Sigmoid colon (tissue), 7 donors: ENCODE results near the gene PROX2. TPM values are rescaled to one million over a fixed set of nuclear protein-coding genes. Genes with fewer than 3 reads are reported as not detected.

Source experiments
- DNase-seq: peaks from one replicate; pipeline ENCODE4 v3.0.0-alpha.2; 2019
- H3K27ac ChIP-seq, 4 donors: fragments of 200-600 bp; sonication (generic); one replicate each; pipeline ENCODE4 v1.5.1; 2016 to 2019; ENCODE audit warnings: mild to moderate bottlenecking in 1 of 4
- H3K27me3 ChIP-seq, 3 donors: fragments of 200-600 bp; sonication (generic); one replicate each; pipeline ENCODE4 v1.5.1; 2019; ENCODE audit warnings: mild to moderate bottlenecking in 1 of 3
- H3K36me3 ChIP-seq, 4 donors: fragments of 200-600 bp; sonication (generic); one replicate each; pipeline ENCODE4 v1.5.1; 2016 to 2019
- H3K4me1 ChIP-seq, 4 donors: fragments of 200-600 bp; sonication (generic); one replicate each; pipeline ENCODE4 v1.5.1; 2017 to 2019
- H3K4me3 ChIP-seq, 4 donors: fragments of 200-600 bp; sonication (generic); one replicate each; pipeline ENCODE4 v1.5.1; 2017 to 2019; ENCODE audit warnings: mild to moderate bottlenecking in 2 of 4, moderate library complexity in 1 of 4
- H3K9me3 ChIP-seq, 4 donors: fragments of 200-600 bp in 3 of 4; sonication (generic) in 3 of 4; one replicate each; pipeline versions ENCODE4 v1.5.1 to v1.6.1; 2013 to 2019
- EP300 ChIP-seq, 4 donors: sonication (generic); formaldehyde crosslinking; IDR thresholded peaks; one replicate each; pipeline ENCODE4 v1.6.1; 2017; ENCODE audit warnings: antibody characterized with exemption in 4 of 4
- POLR2A ChIP-seq, 2 donors: fragments of 450-650 bp; IDR thresholded peaks; one replicate each; pipeline ENCODE4 v1.6.1; 2016; ENCODE audit warnings: antibody characterized with exemption in 2 of 2, mild to moderate bottlenecking in 2 of 2, moderate library complexity in 2 of 2
- POLR2AphosphoS5 ChIP-seq, 4 donors: sonication (generic); formaldehyde crosslinking; IDR thresholded peaks; one replicate each; pipeline ENCODE4 v1.6.1; 2017; ENCODE audit warnings: antibody characterized with exemption in 4 of 4
- WGBS, 2 donors: extraction: QIAGEN DNeasy Blood & Tissue Kit; methylation state at CpG; one replicate each; pipeline ENCODE4 v1.1.7; 2013; 5-methylcytosine and 5-hydroxymethylcytosine counted together
- intact Hi-C: fragments of 100-400 bp; cut with DNase I; formaldehyde crosslinking; loops from one replicate; pipeline ENCODE4 v1.15.1; 2023
- polyA plus RNA-seq, 3 donors: library from polyadenylated mRNA; stranded (reverse); fragments of 200-250 nt; gene quantifications; one replicate each; pipeline ENCODE4 v1.2.3, GENCODE V29; 2013
- total RNA-seq, 4 donors: library from RNA; depleted of rRNA; stranded (reverse); fragments of >200 nt; gene quantifications; one replicate each; pipeline ENCODE4 v1.1.0, GENCODE V29; 2016
- TF ChIP-seq, protein P1 (sequence below), 4 experiments: fragments of 450-650 bp in 3 of 4; fragments of 200-600 bp in 1 of 4; IDR thresholded peaks; one replicate each; pipeline ENCODE4 v1.5.1; 2016 to 2019; ENCODE audit warnings: antibody characterized with exemption in 4 of 4, mild to moderate bottlenecking in 3 of 4, moderate library complexity in 2 of 4
- donor health status: healthy with polysubstance abuse.
- donor health status: Bipolar disorder and iron deficiency.
- donor health status: healthy.

PROX2 gene
- total and polyA plus RNA-seq, 7 donors: 0.01 to 0.16 TPM; not detected in 5

- Histone ChIP-seq H3K27ac (no peak overlapping the region), H3K4me3 (no peak overlapping the region), H3K27me3 (no peaks in the 10 kb centered on the region), H3K9me3 (no peaks in the 10 kb centered on the region), H3K36me3 (peaks cover 30 to 69% (median 55%) of the 10 kb centered on the region in 4 donors), H3K4me1 (peaks cover 0 to 36% (median 33%) of the 10 kb centered on the region in 4 donors)
- DNase-seq: no peak
- intact Hi-C loops: no loop called here
- 96 to 97% methylated on average over 6 of the region's 6 CpGs for WGBS, 2 donors
- no peak for TF ChIP-seq EP300 (IDR thresholded peaks at IDR 0.05)
- no peak for TF ChIP-seq POLR2A (IDR thresholded peaks at IDR 0.05)
- TF ChIP-seq, protein P1, sequence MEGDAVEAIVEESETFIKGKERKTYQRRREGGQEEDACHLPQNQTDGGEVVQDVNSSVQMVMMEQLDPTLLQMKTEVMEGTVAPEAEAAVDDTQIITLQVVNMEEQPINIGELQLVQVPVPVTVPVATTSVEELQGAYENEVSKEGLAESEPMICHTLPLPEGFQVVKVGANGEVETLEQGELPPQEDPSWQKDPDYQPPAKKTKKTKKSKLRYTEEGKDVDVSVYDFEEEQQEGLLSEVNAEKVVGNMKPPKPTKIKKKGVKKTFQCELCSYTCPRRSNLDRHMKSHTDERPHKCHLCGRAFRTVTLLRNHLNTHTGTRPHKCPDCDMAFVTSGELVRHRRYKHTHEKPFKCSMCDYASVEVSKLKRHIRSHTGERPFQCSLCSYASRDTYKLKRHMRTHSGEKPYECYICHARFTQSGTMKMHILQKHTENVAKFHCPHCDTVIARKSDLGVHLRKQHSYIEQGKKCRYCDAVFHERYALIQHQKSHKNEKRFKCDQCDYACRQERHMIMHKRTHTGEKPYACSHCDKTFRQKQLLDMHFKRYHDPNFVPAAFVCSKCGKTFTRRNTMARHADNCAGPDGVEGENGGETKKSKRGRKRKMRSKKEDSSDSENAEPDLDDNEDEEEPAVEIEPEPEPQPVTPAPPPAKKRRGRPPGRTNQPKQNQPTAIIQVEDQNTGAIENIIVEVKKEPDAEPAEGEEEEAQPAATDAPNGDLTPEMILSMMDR (IDR thresholded peaks at IDR 0.05): no peak
- TF ChIP-seq POLR2AphosphoS5 (IDR thresholded peaks at IDR 0.05): no peak
Measured at GRCh38 chr14:74890262-74890661, 14.3 kb upstream of the PROX2 start.

DNA sequence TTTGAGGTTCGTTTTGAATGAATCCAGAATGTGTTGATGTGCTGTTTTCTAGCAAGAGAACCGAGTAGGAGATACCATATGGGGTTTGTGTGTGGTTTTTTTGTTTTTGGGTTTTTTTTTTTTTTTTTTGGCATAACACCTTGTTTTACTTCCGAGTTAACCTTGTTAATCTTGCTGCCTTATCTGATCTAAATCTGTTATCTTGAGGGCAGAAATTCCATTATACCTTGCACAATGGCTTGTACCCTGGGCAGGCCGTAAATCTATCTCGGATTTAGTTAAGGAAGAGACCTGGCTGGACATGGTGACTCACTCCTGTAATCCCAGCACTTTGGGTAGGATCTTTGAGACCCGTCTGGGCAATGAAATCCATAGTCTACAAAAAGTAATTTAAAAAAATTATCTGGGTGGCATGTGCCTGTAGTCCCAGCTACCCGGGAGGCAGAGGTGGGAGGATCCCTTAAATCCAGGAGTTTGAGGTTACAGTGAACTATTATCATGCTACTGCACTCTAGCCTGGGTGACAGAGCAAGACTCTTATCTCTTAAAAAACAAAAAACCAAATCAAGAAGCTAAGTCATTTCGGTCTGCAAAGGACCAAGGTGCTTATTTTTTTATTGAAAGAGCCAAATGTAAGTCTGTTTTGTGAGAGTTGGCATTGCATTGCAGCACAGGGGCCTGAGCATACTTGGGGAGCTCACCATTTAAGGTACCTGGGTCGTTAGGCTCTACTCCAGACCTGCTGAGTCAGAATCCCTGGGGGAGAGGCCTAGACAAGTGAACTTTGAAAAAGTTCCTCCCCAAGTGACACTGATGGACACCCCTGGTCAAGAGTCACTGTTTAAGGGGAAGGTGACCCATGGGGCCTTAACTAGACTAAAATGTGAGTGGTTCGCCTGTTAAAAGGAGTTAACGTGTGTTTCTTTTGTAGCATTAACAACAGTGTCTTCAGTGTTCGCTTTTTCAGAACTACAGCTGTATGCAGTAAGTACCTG is 12.5 kb upstream of the PROX2 start:
- no peak for DNase-seq
- Histone ChIP-seq H3K27me3 (no peaks in the 10 kb centered on the region), H3K36me3 (peaks cover 13 to 53% (median 37%) of the 10 kb centered on the region in 4 donors), H3K27ac (peak overlapping the region in 1 of 4 donors; percentile 11), H3K9me3 (no peaks in the 10 kb centered on the region), H3K4me1 (peaks cover 0 to 54% (median 51%) of the 10 kb centered on the region in 4 donors), H3K4me3 (no peak overlapping the region)
- WGBS, 2 donors: 42 to 68% methylated on average over 12 of the region's 12 CpGs
- intact Hi-C loops: no loop called here
- no peak for TF ChIP-seq EP300 (IDR thresholded peaks at IDR 0.05)
- TF ChIP-seq, protein P1 (IDR thresholded peaks at IDR 0.05): no peak
- TF ChIP-seq POLR2A (IDR thresholded peaks at IDR 0.05): no peak
- no peak for TF ChIP-seq POLR2AphosphoS5 (IDR thresholded peaks at IDR 0.05)

- intact Hi-C loops: no loop called here
- peaks cover 0 to 28% (median 14%) of the 10 kb centered on the region in 4 donors for H3K36me3 ChIP-seq
- H3K27me3 ChIP-seq: no peaks in the 10 kb centered on the region
- H3K27ac ChIP-seq: peak overlapping the region in 3 of 4 donors; percentile 21 to 69 (median 48)
- no peaks in the 10 kb centered on the region for H3K9me3 ChIP-seq
- no peak overlapping the region for H3K4me3 ChIP-seq
- TF ChIP-seq POLR2AphosphoS5 (IDR thresholded peaks at IDR 0.05): peak in 1 of 4 donors; percentile 22
- no peak for TF ChIP-seq EP300 (IDR thresholded peaks at IDR 0.05)
- WGBS, 2 donors: 85% methylated on average over 3 of the region's 3 CpGs
- peaks cover 0 to 65% (median 65%) of the 10 kb centered on the region in 4 donors for H3K4me1 ChIP-seq
- no peak for DNase-seq
Measured at GRCh38 chr14:74886001-74886400, 10.1 kb upstream of the PROX2 start.

- H3K36me3 ChIP-seq: peaks cover 0 to 11% (median 0%) of the 10 kb centered on the region in 4 donors
- TF ChIP-seq EP300 (IDR thresholded peaks at IDR 0.05) (no peak), POLR2AphosphoS5 (IDR thresholded peaks at IDR 0.05) (no peak), POLR2A (IDR thresholded peaks at IDR 0.05) (no peak)
- TF ChIP-seq, protein P1 (IDR thresholded peaks at IDR 0.05): no peak
- no peaks in the 10 kb centered on the region for H3K9me3 ChIP-seq
- intact Hi-C loops: no loop called here
- peaks cover 0 to 56% (median 52%) of the 10 kb centered on the region in 4 donors for H3K4me1 ChIP-seq
- peak overlapping the region; percentile 67 to 93 (median 89) for H3K4me3 ChIP-seq
- peak; percentile 73 for DNase-seq
- H3K27ac ChIP-seq: peak overlapping the region; percentile 93 to 95 (median 94)
- H3K27me3 ChIP-seq: no peaks in the 10 kb centered on the region
- 1% methylated on average over 49 of the region's 49 CpGs for WGBS, 2 donors
Measured at GRCh38 chr14:74882103-74882920, 6.4 kb upstream of the PROX2 start.
